NCI-H2196 (cell line): ENCODE data around the gene MRPS6.

Experiments
- DNase-seq: peaks from one replicate; lab custom pipeline; 2025; ENCODE audit not compliant: unreplicated experiment; lab: John Stamatoyannopoulos, UW

MRPS6 gene

GRCh38 chr21:34131586-34131985, 58.2 kb downstream of the MRPS6 start:
- no peak for DNase-seq

- no peak for DNase-seq
Measured at GRCh38 chr21:34132202-34132601, 58.8 kb downstream of the MRPS6 start.

GRCh38 chr21:34132926-34133325, 59.5 kb downstream of the MRPS6 start:
- DNase-seq: no peak

GRCh38 chr21:34133392-34133791, 60.0 kb downstream of the MRPS6 start:
- no peak for DNase-seq

GRCh38 chr21:34133802-34134201, 60.4 kb downstream of the MRPS6 start:
- DNase-seq: no peak

- DNase-seq: no peak
Measured at GRCh38 chr21:34135330-34135729, 62.0 kb downstream of the MRPS6 start.

- DNase-seq: no peak
Measured at GRCh38 chr21:34141373-34141772, 68.0 kb downstream of the MRPS6 start.

- no peak for DNase-seq
Measured at GRCh38 chr21:34143685-34144182, 70.4 kb downstream of the MRPS6 start.

- DNase-seq: no peak
Measured at GRCh38 chr21:34144224-34144623, 70.8 kb downstream of the MRPS6 start.

- DNase-seq: no peak
Measured at GRCh38 chr21:34147792-34148418, 74.5 kb downstream of the MRPS6 start.

- DNase-seq: no peak
Measured at GRCh38 chr21:34148419-34148804, 75.0 kb downstream of the MRPS6 start.

- no peak for DNase-seq
Measured at GRCh38 chr21:34148826-34149558, 75.6 kb downstream of the MRPS6 start.

- no peak for DNase-seq
Measured at GRCh38 chr21:34152500-34152899, 79.1 kb downstream of the MRPS6 start.

GRCh38 chr21:34154878-34155277, 81.5 kb downstream of the MRPS6 start:
- no peak for DNase-seq

GRCh38 chr21:34156957-34157356, 83.6 kb downstream of the MRPS6 start:
- DNase-seq: no peak

- DNase-seq: no peak
Measured at GRCh38 chr21:34157521-34157920, 84.1 kb downstream of the MRPS6 start.

GRCh38 chr21:34158866-34159835, 85.8 kb downstream of the MRPS6 start:
- no peak for DNase-seq

- no peak for DNase-seq
Measured at GRCh38 chr21:34166468-34166867, 93.1 kb downstream of the MRPS6 start.

GRCh38 chr21:34170886-34171285, 97.5 kb downstream of the MRPS6 start:
- no peak for DNase-seq

- no peak for DNase-seq
Measured at GRCh38 chr21:34174470-34174869, 101.1 kb downstream of the MRPS6 start.

GRCh38 chr21:34176448-34176847, 103.1 kb downstream of the MRPS6 start:
- DNase-seq: no peak
